ENCODE data around the gene ENTHD1. TPM values are rescaled to one million over a fixed set of nuclear protein-coding genes. Genes with fewer than 3 reads are reported as not detected.
A peak's percentile ranks its signal among the peaks of the same experiment; 100 is the strongest.

Gene ENTHD1
- total and polyA plus RNA-seq, 10 of the 15 experiments (the other 5 are each of a cell fraction or from before 2014, with no cell fraction given): 0.09 to 0.52 (median 0.21) TPM; not detected in 1

- no peak for TF ChIP-seq JUND (IDR thresholded peaks at IDR 0.05; ENCODE audit: low read depth, low read length)
- TF ChIP-seq USF1 (IDR thresholded peaks at IDR 0.05; ENCODE audit: borderline replicate concordance, extremely low read length, insufficient read depth, low read depth, low read length): no peak
- TF ChIP-seq SMAD5 (IDR thresholded peaks at IDR 0.05; ENCODE audit: low read depth): no peak
- TF ChIP-seq NFYA (IDR thresholded peaks at IDR 0.05; ENCODE audit: borderline replicate concordance, low read depth, low read length): no peak
- no peak for TF ChIP-seq KLF5 (IDR thresholded peaks at IDR 0.05; ENCODE audit: partially characterized antibody)
- TF ChIP-seq MAX (IDR thresholded peaks at IDR 0.05; ENCODE audit: low read depth, low read length): no peak
- TF ChIP-seq MXI1 (IDR thresholded peaks at IDR 0.05; ENCODE audit: low read depth, low read length): no peak
- peak; percentile 39 for TF ChIP-seq MEF2B (IDR thresholded peaks at IDR 0.05; ENCODE audit: partially characterized antibody, poor library complexity, severe bottlenecking)
- no peak for TF ChIP-seq ZBTB4 (CRISPR knock-in tag; IDR thresholded peaks at IDR 0.05)
- no peak for TF ChIP-seq ZNF217 (IDR thresholded peaks at IDR 0.05)
- TF ChIP-seq LARP7 (IDR thresholded peaks at IDR 0.05): no peak
- TF ChIP-seq HCFC1 (IDR thresholded peaks at IDR 0.05; ENCODE audit: low read length): no peak
- TF ChIP-seq BACH1 (IDR thresholded peaks at IDR 0.05; ENCODE audit: borderline replicate concordance): no peak
- no peak for TF ChIP-seq ESRRA (IDR thresholded peaks at IDR 0.05; ENCODE audit: low read length)
- TF ChIP-seq BRCA1 (IDR thresholded peaks at IDR 0.05; ENCODE audit: low read depth, low read length): no peak
- no peak for TF ChIP-seq SUZ12 (IDR thresholded peaks at IDR 0.05; ENCODE audit: unreplicated experiment)
- no peak for TF ChIP-seq MYB (IDR thresholded peaks at IDR 0.05; ENCODE audit: borderline replicate concordance, low read depth, low read length)
- no peak for TF ChIP-seq TCF12 (IDR thresholded peaks at IDR 0.05; ENCODE audit: low read depth, low read length)
- TF ChIP-seq NFXL1 (IDR thresholded peaks at IDR 0.05; ENCODE audit: borderline replicate concordance): no peak
- peak; percentile 60 for TF ChIP-seq NBN (IDR thresholded peaks at IDR 0.05)
- peak; percentile 54 for TF ChIP-seq MTA2 (IDR thresholded peaks at IDR 0.05; ENCODE audit: low read depth)
- no peak for TF ChIP-seq CEBPZ (IDR thresholded peaks at IDR 0.05; ENCODE audit: low read depth, low read length)
- no peak for TF ChIP-seq ASH2L (IDR thresholded peaks at IDR 0.05; ENCODE audit: borderline replicate concordance, low read depth)
- peak; percentile 59; the same call in 1 of the 3 replicates for TF ChIP-seq POU2F2 (IDR thresholded peaks at IDR 0.05; ENCODE audit: borderline replicate concordance, low read depth, low read length)
- no peak for TF ChIP-seq PAX5 (IDR thresholded peaks at IDR 0.05; ENCODE audit: borderline replicate concordance, low read depth, low read length)
Measured at GRCh38 chr22:39868741-39869140, 24.8 kb downstream of the ENTHD1 start (continued).

Data from GM12878 (cell line).